Measurements from ENCODE around the gene DHRS13.

DNA sequence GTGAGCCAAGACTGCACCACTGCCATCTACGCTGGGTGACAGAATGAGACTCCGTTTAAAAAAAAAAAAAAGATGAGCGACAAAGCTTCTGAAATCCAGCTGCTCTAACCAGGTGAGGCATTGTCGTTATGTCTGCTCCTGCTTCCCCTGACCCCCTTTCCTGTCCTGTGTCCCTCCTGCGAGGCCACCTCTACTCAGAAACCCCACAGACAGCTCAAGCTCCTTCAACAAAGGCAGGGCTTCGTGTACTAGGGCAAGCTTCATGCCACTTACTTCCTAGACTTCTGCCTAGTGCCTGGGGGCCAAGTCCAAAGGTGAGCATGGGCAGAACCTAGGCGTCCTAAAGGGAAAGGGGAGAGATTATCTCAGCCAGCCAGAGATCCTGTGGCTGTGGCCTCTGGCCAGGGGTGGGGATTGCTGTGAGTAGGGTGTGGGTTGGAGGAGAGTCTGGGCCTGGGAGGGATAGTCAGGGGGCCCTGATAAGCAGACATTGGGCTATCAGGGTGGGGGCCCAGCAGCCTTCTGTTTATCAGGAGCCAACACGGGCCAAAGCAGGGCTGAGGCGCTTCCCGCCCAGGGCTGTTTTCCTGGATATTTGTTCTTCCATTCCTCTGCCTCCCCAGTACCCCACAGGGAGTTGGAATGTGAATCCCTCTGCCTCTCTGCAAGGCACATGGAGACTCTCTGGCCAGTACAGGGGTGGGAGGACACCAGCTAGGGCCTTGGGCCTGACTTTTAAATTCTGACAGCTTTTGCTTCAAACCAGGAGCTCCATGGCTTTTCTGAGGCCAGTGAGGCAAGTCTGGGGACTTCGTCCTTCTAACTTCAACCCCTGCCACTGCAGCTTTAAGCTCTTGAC lies 37.7 kb downstream of the DHRS13 start:
- TF ChIP-seq POLR2AphosphoS5 (IDR thresholded peaks at IDR 0.05; ENCODE audit: low read depth, low read length), result no peak
- no peak for TF ChIP-seq TAF1 (IDR thresholded peaks at IDR 0.05; ENCODE audit: borderline replicate concordance, insufficient read depth, low read length)
- TF ChIP-seq, protein P1, sequence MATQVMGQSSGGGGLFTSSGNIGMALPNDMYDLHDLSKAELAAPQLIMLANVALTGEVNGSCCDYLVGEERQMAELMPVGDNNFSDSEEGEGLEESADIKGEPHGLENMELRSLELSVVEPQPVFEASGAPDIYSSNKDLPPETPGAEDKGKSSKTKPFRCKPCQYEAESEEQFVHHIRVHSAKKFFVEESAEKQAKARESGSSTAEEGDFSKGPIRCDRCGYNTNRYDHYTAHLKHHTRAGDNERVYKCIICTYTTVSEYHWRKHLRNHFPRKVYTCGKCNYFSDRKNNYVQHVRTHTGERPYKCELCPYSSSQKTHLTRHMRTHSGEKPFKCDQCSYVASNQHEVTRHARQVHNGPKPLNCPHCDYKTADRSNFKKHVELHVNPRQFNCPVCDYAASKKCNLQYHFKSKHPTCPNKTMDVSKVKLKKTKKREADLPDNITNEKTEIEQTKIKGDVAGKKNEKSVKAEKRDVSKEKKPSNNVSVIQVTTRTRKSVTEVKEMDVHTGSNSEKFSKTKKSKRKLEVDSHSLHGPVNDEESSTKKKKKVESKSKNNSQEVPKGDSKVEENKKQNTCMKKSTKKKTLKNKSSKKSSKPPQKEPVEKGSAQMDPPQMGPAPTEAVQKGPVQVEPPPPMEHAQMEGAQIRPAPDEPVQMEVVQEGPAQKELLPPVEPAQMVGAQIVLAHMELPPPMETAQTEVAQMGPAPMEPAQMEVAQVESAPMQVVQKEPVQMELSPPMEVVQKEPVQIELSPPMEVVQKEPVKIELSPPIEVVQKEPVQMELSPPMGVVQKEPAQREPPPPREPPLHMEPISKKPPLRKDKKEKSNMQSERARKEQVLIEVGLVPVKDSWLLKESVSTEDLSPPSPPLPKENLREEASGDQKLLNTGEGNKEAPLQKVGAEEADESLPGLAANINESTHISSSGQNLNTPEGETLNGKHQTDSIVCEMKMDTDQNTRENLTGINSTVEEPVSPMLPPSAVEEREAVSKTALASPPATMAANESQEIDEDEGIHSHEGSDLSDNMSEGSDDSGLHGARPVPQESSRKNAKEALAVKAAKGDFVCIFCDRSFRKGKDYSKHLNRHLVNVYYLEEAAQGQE (IDR thresholded peaks at IDR 0.05; ENCODE audit: insufficient read depth in 1 of 2, low read depth in 2 of 2, low read length in 2 of 2), result no peak
